Kidney (tissue), 14 donors: ENCODE results near the gene DHTKD1. TPM values are rescaled to one million over a fixed set of nuclear protein-coding genes. Genes with fewer than 3 reads are reported as not detected.
A peak's percentile ranks its signal among the peaks of the same experiment; 100 is the strongest.

Experiments used
- DNase-seq, 5 donors: peaks; one replicate each; pipeline ENCODE4 v3.0.0-alpha.2; 2013 to 2020
- FAIRE-seq: peaks from 2 replicates; lab custom pipeline; 2012; peaks lifted over from hg19 to GRCh38; lab: Jason Lieb, UNC
- H3K27ac ChIP-seq, 2 donors: one replicate each; pipeline ENCODE4 v1.7.0; 2013; ENCODE audit warnings: low read depth in 2 of 2, low read length in 2 of 2, inconsistent platforms in 1 of 2
- H3K27me3 ChIP-seq: one replicate; pipeline ENCODE4 v1.7.1; 2013; ENCODE audit warnings: low read length, inconsistent platforms; ENCODE audit not compliant: control insufficient read depth, insufficient read depth
- H3K36me3 ChIP-seq, 3 donors: one replicate each; pipeline versions ENCODE4 v1.7.0 to v1.7.1; 2013; ENCODE audit warnings: low read length in 3 of 3, control low read depth in 1 of 3, inconsistent platforms in 1 of 3; ENCODE audit not compliant: insufficient read depth in 3 of 3, control insufficient read depth in 2 of 3
- H3K4me1 ChIP-seq, 3 donors: one replicate each; pipeline versions ENCODE4 v1.7.0 to v1.7.1; 2013; ENCODE audit warnings: low read length in 3 of 3, inconsistent platforms in 1 of 3, low read depth in 1 of 3; ENCODE audit not compliant: control insufficient read depth in 2 of 3, insufficient read depth in 2 of 3
- H3K4me3 ChIP-seq, 3 donors: one replicate each; pipeline versions ENCODE4 v1.7.0 to v1.8.1; 2013; ENCODE audit warnings: low read length in 3 of 3, control low read depth in 1 of 3, inconsistent platforms in 1 of 3
- H3K9ac ChIP-seq, 3 donors: one replicate each; pipeline versions ENCODE4 v1.7.0 to v1.7.1; 2013; ENCODE audit warnings: low read length in 3 of 3, control low read depth in 1 of 3, inconsistent platforms in 1 of 3
- H3K9me3 ChIP-seq, 3 donors: one replicate each; pipeline versions ENCODE4 v1.7.0 to v1.7.1; 2013; ENCODE audit warnings: low read length in 3 of 3, control low read depth in 1 of 3, inconsistent platforms in 1 of 3; ENCODE audit not compliant: control insufficient read depth in 2 of 3, insufficient read depth in 1 of 3
- CTCF ChIP-seq: IDR thresholded peaks from 3 replicates; pipeline ENCODE4 v1.5.1; 2012; ENCODE audit warnings: mild to moderate bottlenecking, moderate library complexity, borderline replicate concordance; ENCODE audit not compliant: insufficient read depth; ENCODE audit errors: extremely low read depth
- intact Hi-C: fragments of 100-400 bp; cut with DNase I; formaldehyde crosslinking; loops from one replicate; pipeline ENCODE4 v1.11.1; 2022
- polyA plus RNA-seq: library from polyadenylated mRNA; stranded (reverse); fragments of 350-450 nt; fragmentation: Illumina TruSeq; extraction: RNeasy Lipid Tissue Mini Kit (QIAGEN cat#74804); gene quantifications from one replicate; pipeline ENCODE4 v1.2.3, GENCODE V29; 2014; ENCODE audit warnings: low read depth, low replicate concordance; ENCODE audit not compliant: insufficient read depth
- total RNA-seq: library from RNA; stranded (reverse); fragmentation: NEBNext Ultra II Directional; extraction: Animal tissue kit (Norgen Biotek cat#: 25700); gene quantifications from one replicate; pipeline ENCODE4 v1.2.1, GENCODE V29; 2021
- donor health status: control.
- donor health status: control.
- donor health status: control.
- donor health status: control.
- donor health status: control.
- donor health status: DM: yes; HTN: yes; CAD: no.
- donor health status: Normal renal cell carcinoma (clear cell type).

The DHTKD1 gene
- total and polyA plus RNA-seq, 2 donors from 2014 or later, result 21.5 to 28.0 TPM

- H3K9ac ChIP-seq, result no peak overlapping the region
- no peaks in the 10 kb centered on the region for H3K9me3 ChIP-seq
- H3K27me3 ChIP-seq, result no peaks in the 10 kb centered on the region
- H3K4me3 ChIP-seq, result peak overlapping the region in 1 of 3 donors; percentile 34
- intact Hi-C loops, result no loop called here
- DNase-seq (no peak), FAIRE-seq (no peak)
- peaks cover 0 to 2% (median 0%) of the 10 kb centered on the region in 3 donors for H3K4me1 ChIP-seq
- TF ChIP-seq CTCF, result no peak
- peaks cover 0 to 7% (median 0%) of the 10 kb centered on the region in 3 donors for H3K36me3 ChIP-seq
- no peak overlapping the region for H3K27ac ChIP-seq
Observed at GRCh38 chr10:12022580-12023257, 46.0 kb upstream of the DHTKD1 start.

GRCh38 chr10:12025591-12025990 lies 43.2 kb upstream of the DHTKD1 start:
- no peak overlapping the region for H3K27ac ChIP-seq
- no peaks in the 10 kb centered on the region for H3K9me3 ChIP-seq
- no peak for TF ChIP-seq CTCF
- intact Hi-C loops, result no loop called here
- DNase-seq, result no peak
- no peaks in the 10 kb centered on the region for H3K27me3 ChIP-seq
- H3K4me3 ChIP-seq, result no peak overlapping the region
- peaks cover 6 to 10% (median 7%) of the 10 kb centered on the region in 3 donors for H3K36me3 ChIP-seq
- no peak overlapping the region for H3K9ac ChIP-seq
- no peak for FAIRE-seq
- peaks cover 0 to 2% (median 0%) of the 10 kb centered on the region in 3 donors for H3K4me1 ChIP-seq

- peaks cover 0 to 2% (median 0%) of the 10 kb centered on the region in 3 donors for H3K4me1 ChIP-seq
- H3K36me3 ChIP-seq, result peaks cover 5 to 10% (median 6%) of the 10 kb centered on the region in 3 donors
- DNase-seq, result no peak
- intact Hi-C loops, result no loop called here
- H3K9ac ChIP-seq, result no peak overlapping the region
- H3K4me3 ChIP-seq, result no peak overlapping the region
- TF ChIP-seq CTCF, result no peak
- FAIRE-seq, result no peak
- no peaks in the 10 kb centered on the region for H3K27me3 ChIP-seq
- H3K27ac ChIP-seq, result no peak overlapping the region
- no peaks in the 10 kb centered on the region for H3K9me3 ChIP-seq
Observed at GRCh38 chr10:12027539-12027938, 41.2 kb upstream of the DHTKD1 start.

GRCh38 chr10:12031404-12031803 lies 37.4 kb upstream of the DHTKD1 start:
- Histone ChIP-seq H3K4me1 (no peaks in the 10 kb centered on the region), H3K4me3 (no peak overlapping the region), H3K36me3 (peaks cover 5 to 19% (median 11%) of the 10 kb centered on the region in 3 donors), H3K9me3 (no peaks in the 10 kb centered on the region), H3K27ac (no peak overlapping the region), H3K9ac (no peak overlapping the region), H3K27me3 (no peaks in the 10 kb centered on the region)
- intact Hi-C loops, result no loop called here
- DNase-seq (no peak), FAIRE-seq (no peak)
- no peak for TF ChIP-seq CTCF
